Activated CD4-positive, alpha-beta memory T cell treated with anti-CD3 and anti-CD28 coated beads, Interleukin-2, amount 10 ng/mL, durations not matched to agents 7 days and 5 days (primary cell): ENCODE data around the gene RPL32. TPM values are rescaled to one million over a fixed set of nuclear protein-coding genes. Genes with fewer than 3 reads are reported as not detected.
"Not testable (repeated sequence)": the region's sequence is repeated elsewhere in the genome, so short reads cannot be mapped to it uniquely, and the experiment has no call there.

ENCODE experiments used
- CTCF ChIA-PET: fragments of 350-600 bp; sonication (Branson Sonifier 250); formaldehyde crosslinking; loops from one replicate; lab custom pipeline; 2021; ENCODE audit warnings: antibody characterized with exemption, inconsistent platforms; lab: Charles Lee
- POLR2A ChIA-PET: fragments of 350-600 bp; sonication (Branson Sonifier 250); formaldehyde crosslinking; loops from one replicate; lab custom pipeline; 2021; ENCODE audit warnings: antibody characterized with exemption; lab: Charles Lee
- DNase-seq: peaks from one replicate; pipeline ENCODE4 v3.0.0-alpha.2; 2020
- H3K27ac Mint-ChIP-seq: one replicate; pipeline ENCODE4 v1.8.0; 2021; ENCODE audit warnings: mild to moderate bottlenecking, mixed read lengths
- H3K27me3 Mint-ChIP-seq: one replicate; pipeline ENCODE4 v1.8.0; 2021; ENCODE audit warnings: mixed read lengths
- H3K36me3 Mint-ChIP-seq: one replicate; pipeline ENCODE4 v1.8.0; 2021; ENCODE audit warnings: low read depth, mixed read lengths
- H3K4me1 Mint-ChIP-seq: one replicate; pipeline ENCODE4 v1.8.0; 2021; ENCODE audit warnings: mixed read lengths
- H3K4me3 Mint-ChIP-seq: one replicate; pipeline ENCODE4 v1.8.0; 2021; ENCODE audit warnings: mild to moderate bottlenecking, mixed read lengths
- H3K9me3 Mint-ChIP-seq: one replicate; pipeline ENCODE4 v1.8.0; 2021; ENCODE audit warnings: mixed read lengths
- total RNA-seq, 2 experiments: library from RNA; stranded (reverse); gene quantifications; one replicate each; pipeline ENCODE4 v1.2.3, GENCODE V29; 2021

The RPL32 gene
- total RNA-seq, 2 experiments from 2014 or later, result 1,634 to 1,730 TPM

DNA sequence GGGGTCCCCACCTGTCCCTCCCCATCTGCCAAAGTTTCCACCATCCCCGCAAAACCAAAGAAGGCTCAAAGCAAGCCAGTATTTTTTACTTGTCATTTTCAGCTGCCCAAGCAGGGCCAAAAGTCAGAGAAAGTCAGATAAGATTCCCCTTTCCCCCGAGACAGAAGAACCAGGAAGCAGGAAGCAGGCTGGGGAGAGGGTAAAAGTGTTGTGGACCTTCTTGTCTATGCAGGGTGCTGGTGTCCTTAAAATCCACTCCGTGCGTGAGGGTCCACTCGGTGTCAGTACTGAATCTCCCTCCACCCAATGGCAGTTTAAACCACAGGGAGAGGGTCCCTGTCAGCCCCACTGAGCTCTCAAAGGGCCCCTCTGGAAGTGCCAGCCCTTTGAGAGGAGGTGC is 20.2 kb upstream of the RPL32 start:
- POLR2A ChIA-PET, result no interaction called here
- Mint-ChIP-seq H3K27ac (no peak overlapping the region), H3K4me1 (no peaks in the 10 kb centered on the region), H3K27me3 (peaks cover 9% of the 10 kb centered on the region), H3K36me3 (no peaks in the 10 kb centered on the region), H3K9me3 (peaks cover 5% of the 10 kb centered on the region), H3K4me3 (no peak overlapping the region)
- CTCF ChIA-PET, result no interaction called here
- no peak for DNase-seq

DNA sequence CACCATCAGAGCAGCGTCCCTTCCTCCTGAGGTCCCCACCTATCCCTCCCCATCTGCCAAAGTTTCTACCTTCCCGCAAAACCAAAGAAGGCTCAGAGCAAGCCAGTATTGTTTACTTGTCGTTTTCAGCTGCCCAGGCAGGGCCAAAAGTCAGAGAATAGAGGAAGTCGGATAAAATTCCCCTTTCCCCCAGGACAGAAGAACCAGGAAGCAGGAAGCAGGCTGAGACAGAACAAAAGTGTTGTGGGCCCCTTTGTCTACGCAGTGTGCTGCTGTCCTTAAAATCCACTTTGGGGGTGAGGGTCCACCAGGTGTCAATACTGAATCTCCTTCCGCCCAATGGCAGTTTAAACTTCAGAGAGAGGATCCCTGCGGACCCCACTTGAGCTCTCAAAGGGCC is 18.5 kb upstream of the RPL32 start:
- Mint-ChIP-seq H3K4me1 (no peaks in the 10 kb centered on the region), H3K27ac (no peak overlapping the region), H3K36me3 (no peaks in the 10 kb centered on the region), H3K27me3 (peaks cover 5% of the 10 kb centered on the region), H3K9me3 (no peaks in the 10 kb centered on the region), H3K4me3 (no peak overlapping the region)
- CTCF ChIA-PET, result no interaction called here
- POLR2A ChIA-PET, result no interaction called here
- no peak for DNase-seq

DNA sequence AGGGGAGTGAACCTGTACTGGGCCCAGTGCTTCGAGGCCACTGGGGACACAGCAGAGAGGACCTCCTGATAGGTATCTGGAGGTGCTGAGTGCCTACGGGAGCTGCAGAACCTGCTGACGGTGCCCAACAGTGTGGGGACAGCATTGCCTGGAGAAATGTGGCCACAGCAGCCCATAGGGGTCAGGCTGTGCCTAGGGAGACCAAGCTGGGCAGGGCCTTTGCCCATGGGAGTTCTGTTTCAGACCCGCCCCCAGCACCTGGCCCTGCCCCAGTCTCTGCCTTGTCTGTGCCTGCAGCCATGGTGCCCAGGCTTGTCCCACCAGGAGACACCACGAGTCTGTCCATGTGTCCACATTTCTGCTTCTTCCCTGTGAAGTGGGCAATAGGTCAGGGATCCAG is 15.3 kb upstream of the RPL32 start:
- Mint-ChIP-seq H3K4me3 (no peak overlapping the region), H3K9me3 (no peaks in the 10 kb centered on the region), H3K36me3 (no peaks in the 10 kb centered on the region), H3K4me1 (no peaks in the 10 kb centered on the region), H3K27me3 (peaks cover 14% of the 10 kb centered on the region), H3K27ac (no peak overlapping the region)
- ChIA-PET CTCF (interaction anchor here (1.0 kb wide), 1 partner anchor 15 kb away, joined by 3 read pairs; the partner anchor contains the start of gene RPL32), POLR2A (interaction anchor here (2.1 kb wide), 1 partner anchor 15 kb away, joined by 8 read pairs; the partner anchor contains the start of gene RPL32)
- no peak for DNase-seq

DNA sequence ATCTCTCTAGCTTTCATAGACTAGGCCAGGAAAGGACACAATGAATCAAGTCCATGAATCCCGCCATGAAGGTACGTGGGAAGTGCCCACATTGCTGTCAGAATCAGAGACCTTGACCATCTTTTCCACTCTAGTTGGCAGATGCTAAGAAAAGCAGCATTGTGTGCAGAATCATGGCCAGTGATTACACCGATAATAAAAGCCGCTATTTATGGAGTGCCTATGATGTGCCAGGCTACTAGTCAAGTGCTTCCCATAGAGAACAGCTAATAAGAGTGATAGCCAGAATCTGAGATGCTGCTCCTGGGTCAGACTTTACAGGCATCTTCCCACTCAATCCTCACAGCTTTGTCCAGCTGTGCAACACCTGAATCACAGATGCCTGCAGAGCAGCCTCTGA is 13.2 kb upstream of the RPL32 start:
- ChIA-PET POLR2A (interaction anchor here (3.1 kb wide), 1 partner anchor 13 kb away, joined by 9 read pairs; the partner anchor contains the start of gene RPL32), CTCF (no interaction called here)
- H3K27me3 Mint-ChIP-seq, result peaks cover 14% of the 10 kb centered on the region
- H3K9me3 Mint-ChIP-seq, result no peaks in the 10 kb centered on the region
- DNase-seq, result no peak
- no peak overlapping the region for H3K27ac Mint-ChIP-seq
- no peaks in the 10 kb centered on the region for H3K4me1 Mint-ChIP-seq
- H3K36me3 Mint-ChIP-seq, result no peaks in the 10 kb centered on the region
- no peak overlapping the region for H3K4me3 Mint-ChIP-seq

DNA sequence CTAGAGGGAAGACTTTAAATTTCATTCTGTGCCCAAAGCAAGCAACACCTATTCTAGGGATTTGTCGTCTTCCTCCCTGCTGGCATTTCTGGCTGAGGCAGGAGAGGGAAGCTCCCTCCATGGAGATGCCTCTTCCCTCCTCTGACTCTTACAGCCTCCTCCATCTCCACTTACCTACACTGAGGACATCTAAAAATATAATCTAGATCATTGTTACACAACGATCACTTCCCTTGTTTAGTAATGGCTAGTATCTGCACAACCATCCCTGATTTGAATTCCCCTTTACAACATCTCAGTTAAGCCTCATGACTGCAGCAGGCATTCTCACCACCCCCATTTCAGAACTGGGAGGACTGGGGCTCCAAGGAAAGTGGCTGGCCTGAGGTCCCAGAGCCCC is 12.5 kb upstream of the RPL32 start:
- DNase-seq, H3K36me3 Mint-ChIP-seq, H3K4me1 Mint-ChIP-seq, CTCF ChIA-PET, H3K27ac Mint-ChIP-seq, H3K9me3 Mint-ChIP-seq, H3K4me3 Mint-ChIP-seq: not testable (repeated sequence)
- POLR2A ChIA-PET, result interaction anchor here (3.1 kb wide), 1 partner anchor 13 kb away, joined by 9 read pairs; the partner anchor contains the start of gene RPL32
- peaks cover 14% of the 10 kb centered on the region for H3K27me3 Mint-ChIP-seq

DNA sequence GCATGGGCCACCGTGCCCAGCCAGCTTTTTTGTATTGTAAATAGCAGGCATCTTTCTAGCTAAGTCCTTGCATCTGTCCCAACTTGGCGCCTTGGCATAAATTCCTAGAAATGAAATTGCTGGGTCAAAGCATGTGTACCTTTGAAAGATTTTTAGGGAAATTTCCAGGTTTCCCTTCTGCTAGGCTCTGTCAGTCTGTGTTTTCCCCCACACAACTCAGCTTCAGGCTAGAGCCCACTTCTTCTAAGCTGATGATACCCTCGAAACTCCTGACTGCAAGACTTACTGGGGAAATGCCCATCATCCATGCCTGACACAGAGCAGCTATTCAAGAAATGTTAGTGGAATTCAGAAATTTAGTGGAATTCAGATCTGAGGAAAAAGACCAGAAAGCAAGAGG is 10.8 kb upstream of the RPL32 start:
- H3K27me3 Mint-ChIP-seq, result peaks cover 12% of the 10 kb centered on the region
- H3K9me3 Mint-ChIP-seq, result no peaks in the 10 kb centered on the region
- H3K4me3 Mint-ChIP-seq, result no peak overlapping the region
- DNase-seq, result no peak
- ChIA-PET CTCF (interaction anchor here (0.7 to 1.6 kb wide), 2 partner anchors 10 to 39 kb away, joined by 3 to 5 read pairs; partner anchors contain the start of gene RPL32), POLR2A (interaction anchor here (1.4 kb wide), 1 partner anchor 11 kb away, joined by 5 read pairs; the partner anchor contains the start of gene RPL32)
- no peaks in the 10 kb centered on the region for H3K4me1 Mint-ChIP-seq
- no peak overlapping the region for H3K27ac Mint-ChIP-seq
- no peaks in the 10 kb centered on the region for H3K36me3 Mint-ChIP-seq

DNA sequence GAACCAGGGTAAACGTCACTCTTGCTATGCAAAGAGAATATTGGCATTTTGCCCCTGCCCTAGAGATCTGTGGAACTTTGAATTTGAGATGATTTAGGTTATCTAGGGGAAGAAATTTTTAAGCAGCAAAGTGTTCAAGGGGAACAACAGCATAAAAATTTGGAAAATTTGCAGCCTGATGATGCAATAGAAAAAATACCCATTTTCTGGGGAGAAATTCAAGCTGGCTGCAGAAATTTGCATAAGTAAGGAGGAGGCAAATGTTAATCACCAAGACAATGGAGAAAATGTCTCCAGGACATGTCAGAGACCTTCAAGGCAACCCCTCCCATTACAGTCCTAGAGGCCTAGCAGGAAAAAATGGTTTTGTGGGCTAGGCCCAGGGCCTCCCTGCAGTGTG is 4.4 kb upstream of the RPL32 start:
- Mint-ChIP-seq H3K36me3 (peaks cover 4% of the 10 kb centered on the region), H3K4me1 (peaks cover 6% of the 10 kb centered on the region), H3K27me3 (peaks cover 2% of the 10 kb centered on the region), H3K27ac (no peak overlapping the region), H3K9me3 (no peaks in the 10 kb centered on the region), H3K4me3 (no peak overlapping the region)
- CTCF ChIA-PET, result no interaction called here
- POLR2A ChIA-PET, result no interaction called here
- DNase-seq, result no peak

DNA sequence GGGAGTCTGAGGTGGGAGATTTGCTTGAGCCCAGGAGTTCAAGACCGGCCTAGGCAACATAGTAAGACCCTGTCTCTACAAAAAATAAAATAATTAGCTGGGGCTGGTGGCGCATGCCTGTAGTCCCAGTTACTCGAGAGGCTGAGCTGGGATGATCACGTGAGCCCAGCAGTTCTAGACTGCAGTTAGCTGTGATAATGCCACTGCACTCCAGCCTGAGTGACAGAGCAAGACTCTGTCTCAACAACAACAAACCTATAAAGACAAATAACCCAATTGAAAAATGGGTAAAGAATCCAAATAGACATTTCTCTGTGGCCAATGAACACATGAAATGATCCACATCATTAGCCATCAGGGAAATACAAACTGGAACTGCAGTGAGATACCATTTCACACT is 1.1 kb upstream of the RPL32 start:
- POLR2A ChIA-PET, result interaction anchor here (1.0 to 2.4 kb wide), 4 partner anchors 10 to 152 kb away, joined by 3 to 17 read pairs (median 8); no protein-coding TSS in a partner anchor
- Mint-ChIP-seq H3K9me3 (no peaks in the 10 kb centered on the region), H3K36me3 (peaks cover 38% of the 10 kb centered on the region), H3K4me3 (no peak overlapping the region), H3K27ac (no peak overlapping the region), H3K27me3 (peaks cover 2% of the 10 kb centered on the region), H3K4me1 (peaks cover 39% of the 10 kb centered on the region)
- CTCF ChIA-PET, result interaction anchor here (0.8 to 3.4 kb wide), 13 partner anchors 9 to 363 kb away, joined by 3 to 23 read pairs (median 6); no protein-coding TSS in a partner anchor
- no peak for DNase-seq

DNA sequence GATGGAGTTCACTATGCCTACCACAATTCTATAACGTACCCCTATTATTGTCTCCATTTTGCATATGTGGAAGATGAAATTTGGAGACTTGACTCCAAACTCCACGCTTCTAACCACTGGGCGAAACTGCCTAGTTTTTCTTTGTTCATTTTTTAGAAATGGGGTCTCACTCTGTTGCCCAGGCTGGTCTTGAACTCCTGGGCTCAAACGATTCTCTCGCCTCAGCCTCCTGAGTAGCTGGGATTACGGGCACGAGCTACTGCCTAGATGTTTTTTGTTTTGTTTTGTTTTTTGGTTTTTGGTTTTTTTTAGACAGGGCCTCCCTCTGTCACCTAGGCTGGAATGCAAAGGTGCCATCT is 584 bp upstream of the RPL32 start:
- Mint-ChIP-seq H3K27ac (peak overlapping the region; percentile 96), H3K4me3 (peak overlapping the region; percentile 97), H3K27me3 (peaks cover 2% of the 10 kb centered on the region), H3K9me3 (no peaks in the 10 kb centered on the region), H3K4me1 (peaks cover 44% of the 10 kb centered on the region), H3K36me3 (peaks cover 43% of the 10 kb centered on the region)
- CTCF ChIA-PET, result interaction anchor here (0.6 to 3.4 kb wide), 22 partner anchors 10 to 362 kb away, joined by 3 to 23 read pairs (median 5); partner anchors contain the start of genes CAND2 and RAF1
- POLR2A ChIA-PET, result interaction anchor here (0.7 to 2.4 kb wide), 14 partner anchors 9 to 1337 kb away, joined by 3 to 17 read pairs (median 5); partner anchors contain the start of genes LSM3, RAF1 and XPC
- DNase-seq, result no peak

DNA sequence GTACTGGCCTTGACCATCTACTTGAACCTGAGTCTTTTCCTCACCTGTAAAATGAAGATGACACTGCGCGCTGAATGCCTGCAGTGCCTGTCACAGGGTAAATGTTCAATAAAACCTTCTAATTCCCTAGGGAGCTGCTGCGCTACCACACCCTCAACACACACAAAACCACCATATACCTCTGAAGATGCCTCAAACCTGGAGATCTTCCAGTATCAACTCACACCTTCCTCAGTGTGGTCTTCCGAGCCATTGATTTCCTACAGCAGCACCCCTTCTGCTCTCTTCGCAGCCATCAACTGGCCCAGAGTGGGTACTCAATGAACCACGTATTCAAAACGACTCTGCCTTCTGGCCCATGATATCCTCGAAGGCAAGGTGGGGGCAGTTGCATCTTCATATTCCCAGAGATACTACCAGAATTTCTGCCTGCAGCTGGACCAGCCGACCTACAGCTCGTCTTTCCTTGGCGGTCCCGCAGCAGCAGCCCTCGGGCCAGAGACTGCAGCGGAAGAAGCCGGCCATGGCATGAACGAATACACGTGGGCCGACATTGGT is 695 bp downstream of the RPL32 start:
- POLR2A ChIA-PET, result interaction anchor here (1.1 to 2.4 kb wide), 11 partner anchors 8 to 579 kb away, joined by 3 to 17 read pairs (median 6); partner anchors contain the start of genes NUP210 and RAF1
- CTCF ChIA-PET, result interaction anchor here (0.6 to 3.4 kb wide), 13 partner anchors 8 to 1338 kb away, joined by 3 to 23 read pairs (median 4); partner anchors contain the start of genes LSM3, RAF1 and XPC
- Mint-ChIP-seq H3K27ac (peak overlapping the region; percentile 96), H3K36me3 (peaks cover 54% of the 10 kb centered on the region), H3K9me3 (no peaks in the 10 kb centered on the region), H3K4me3 (peak overlapping the region; percentile 97), H3K27me3 (peaks cover 2% of the 10 kb centered on the region), H3K4me1 (peaks cover 46% of the 10 kb centered on the region)
- no peak for DNase-seq

DNA sequence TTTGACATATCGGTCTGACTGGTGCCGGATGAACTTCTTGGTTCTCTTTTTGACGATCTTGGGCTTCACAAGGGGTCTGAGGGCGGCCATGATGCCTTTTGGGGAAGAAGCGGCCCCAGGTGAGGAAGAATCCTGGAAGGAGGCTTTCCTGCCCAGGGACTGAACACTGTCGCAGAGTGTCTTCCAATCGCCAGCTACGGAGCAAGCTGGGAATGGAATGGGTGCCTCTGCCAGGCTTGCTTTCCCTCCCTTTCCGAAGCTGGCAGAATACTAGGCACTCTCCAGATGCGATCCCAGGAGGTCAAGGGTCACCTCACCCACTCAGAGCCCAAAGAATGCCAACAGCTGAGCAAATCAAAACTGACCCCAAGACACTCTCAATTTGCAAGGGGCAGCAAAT is 1.2 kb downstream of the RPL32 start:
- Mint-ChIP-seq H3K36me3 (peaks cover 59% of the 10 kb centered on the region), H3K4me1 (peaks cover 46% of the 10 kb centered on the region)
- CTCF ChIA-PET, result interaction anchor here (0.6 to 3.4 kb wide), 8 partner anchors 14 to 1338 kb away, joined by 3 to 23 read pairs (median 4); partner anchors contain the start of genes LSM3, RAF1 and XPC

DNA sequence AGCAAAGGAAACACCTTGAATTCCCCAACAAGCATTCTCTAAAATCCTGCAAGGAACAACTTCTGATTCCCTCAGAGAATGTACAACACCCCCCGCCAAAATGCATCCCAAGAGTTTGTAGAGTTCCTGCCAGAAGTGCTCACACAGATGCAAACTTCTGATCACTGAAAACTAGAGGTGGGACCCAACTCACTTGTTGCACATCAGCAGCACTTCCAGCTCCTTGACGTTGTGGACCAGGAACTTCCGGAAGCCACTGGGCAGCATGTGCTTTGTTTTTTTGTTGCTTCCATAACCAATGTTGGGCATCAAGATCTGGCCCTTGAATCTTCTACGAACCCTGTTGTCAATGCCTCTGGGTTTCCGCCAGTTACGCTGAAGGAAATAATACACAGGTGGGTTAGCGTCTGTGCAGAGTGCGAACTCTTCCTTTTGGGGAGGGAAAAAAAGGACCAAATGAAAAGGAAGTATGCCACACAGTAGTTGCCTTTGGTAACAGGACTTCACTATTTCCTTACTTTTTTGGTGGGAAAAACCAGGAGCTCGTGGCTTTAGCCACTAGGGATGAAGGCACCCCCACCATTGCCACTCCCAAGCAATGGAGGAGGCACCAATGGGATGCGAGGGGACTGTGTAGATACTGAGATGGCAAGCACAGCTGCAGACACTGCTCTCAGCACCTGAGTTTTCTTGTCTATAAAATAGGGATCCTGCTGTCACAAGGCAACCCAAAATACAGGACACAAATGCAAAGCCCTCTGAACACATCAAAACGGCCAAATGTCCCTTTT is 2.0 kb downstream of the RPL32 start:
- Mint-ChIP-seq H3K27me3 (no peaks in the 10 kb centered on the region), H3K9me3 (no peaks in the 10 kb centered on the region), H3K36me3 (peaks cover 66% of the 10 kb centered on the region), H3K4me1 (peaks cover 46% of the 10 kb centered on the region), H3K4me3 (peak overlapping the region; percentile 97), H3K27ac (peak overlapping the region; percentile 27)
- CTCF ChIA-PET, result no interaction called here
- DNase-seq, result no peak
- POLR2A ChIA-PET, result interaction anchor here (0.8 kb wide), 1 partner anchor 9 kb away, joined by 3 read pairs; no protein-coding TSS in a partner anchor

More for the DNA sequence above, 1.2 kb downstream of the RPL32 start:
- H3K4me3 Mint-ChIP-seq, result peak overlapping the region; percentile 97
- POLR2A ChIA-PET, result interaction anchor here (0.8 to 2.2 kb wide), 6 partner anchors 10 to 176 kb away, joined by 3 to 12 read pairs (median 6); partner anchors contain the start of gene RAF1
- H3K27me3 Mint-ChIP-seq, H3K9me3 Mint-ChIP-seq, DNase-seq: not testable (repeated sequence)
- peak overlapping the region; percentile 96 for H3K27ac Mint-ChIP-seq
